Astrocyte of the spinal cord (primary cell): ENCODE data around the gene ZNF641.

Experiments
- DNase-seq: peaks from one replicate; pipeline ENCODE4 v3.0.0; 2011; ENCODE audit warnings: low read depth, low spot score
- H3K4me3 ChIP-seq: 2 replicates; pipeline ENCODE4 v1.5.1; 2011; ENCODE audit warnings: low read depth, mild to moderate bottlenecking, low read length, moderate library complexity
- CTCF ChIP-seq: IDR thresholded peaks from 2 replicates; pipeline ENCODE4 v1.5.1; 2012; ENCODE audit warnings: low read depth, mild to moderate bottlenecking, low read length, inconsistent platforms
- in situ Hi-C: cut with HindIII; loops from 2 replicates; pipeline ENCODE4 v1.10.0; 2017; ENCODE audit warnings: low sequenced_read_pairs

The ZNF641 gene

GRCh38 chr12:48356041-48356768 is 5.5 kb upstream of the ZNF641 start:
- in situ Hi-C loops: no loop called here
- no peak for DNase-seq
- TF ChIP-seq CTCF: no peak
- no peak overlapping the region for H3K4me3 ChIP-seq

- TF ChIP-seq CTCF: no peak
- no peak for DNase-seq
- H3K4me3 ChIP-seq: no peak overlapping the region
- in situ Hi-C loops: no loop called here
Measured at GRCh38 chr12:48352157-48352760, 1.5 kb upstream of the ZNF641 start.

GRCh38 chr12:48351022-48351708 is 446 bp upstream of the ZNF641 start:
- TF ChIP-seq CTCF: no peak
- DNase-seq: peak; percentile 66
- in situ Hi-C loops: no loop called here
- peak overlapping the region; percentile 74 for H3K4me3 ChIP-seq

GRCh38 chr12:48349471-48349870 is 1.2 kb downstream of the ZNF641 start:
- in situ Hi-C loops: no loop called here
- DNase-seq: peak; percentile 11
- H3K4me3 ChIP-seq: no peak overlapping the region
- no peak for TF ChIP-seq CTCF

GRCh38 chr12:48342980-48343379 is 7.7 kb downstream of the ZNF641 start:
- no peak overlapping the region for H3K4me3 ChIP-seq
- DNase-seq: no peak
- in situ Hi-C loops: no loop called here
- no peak for TF ChIP-seq CTCF

- no peak overlapping the region for H3K4me3 ChIP-seq
- in situ Hi-C loops: no loop called here
- no peak for DNase-seq
- TF ChIP-seq CTCF: no peak
Measured at GRCh38 chr12:48340943-48341342, 9.8 kb downstream of the ZNF641 start.
